Endothelial cell of umbilical vein (primary cell): Measurements from ENCODE around the gene PIP5K1A. TPM values are rescaled to one million over a fixed set of nuclear protein-coding genes. Genes with fewer than 3 reads are reported as not detected.

Source experiments
- BruUV-seq: library from RNA; stranded (reverse); fragments of 400-500 nt; replicated peaks from 2 replicates; lab custom pipeline; 2021; lab: Mats Ljungman, UMichigan
- CTCF ChIA-PET: fragments of 300-600, 350-600 bp; sonication (Branson Sonifier 250); formaldehyde crosslinking; loops from one replicate; lab custom pipeline; 2021; ENCODE audit warnings: antibody characterized with exemption, inconsistent platforms; lab: Charles Lee
- POLR2A ChIA-PET: fragments of 300-600, 350-600 bp; sonication (Branson Sonifier 250); formaldehyde crosslinking; loops from one replicate; lab custom pipeline; 2021; ENCODE audit warnings: antibody characterized with exemption, inconsistent platforms; lab: Charles Lee
- DNase-seq: peaks from one replicate; pipeline ENCODE4 v3.0.0-alpha.2; 2011; ENCODE audit warnings: low read depth, low spot score
- FAIRE-seq: peaks from 2 replicates; lab custom pipeline; 2011; peaks lifted over from hg19 to GRCh38; lab: Jason Lieb, UNC
- H2AFZ ChIP-seq: 2 replicates; pipeline ENCODE4 v1.6.0; 2012; ENCODE audit warnings: low read depth, low read length, control low read depth, inconsistent platforms
- H3K27ac ChIP-seq: 2 replicates; pipeline ENCODE4 v1.5.1; 2011; ENCODE audit warnings: low read depth, mild to moderate bottlenecking, control low read depth, low read length, moderate library complexity; ENCODE audit not compliant: insufficient read depth
- H3K27me3 ChIP-seq, 2 experiments: 2 replicates each; pipeline versions ENCODE4 v1.6.0 to v1.6.1; 2011; ENCODE audit warnings: low read length in 2 of 2, mixed read lengths in 1 of 2; ENCODE audit not compliant: control insufficient read depth in 2 of 2, insufficient read depth in 2 of 2
- H3K36me3 ChIP-seq, 2 experiments: 2 replicates in 1 of 2; 3 replicates in 1 of 2; pipeline ENCODE4 v1.5.1; 2011; ENCODE audit warnings: low read length in 2 of 2, mild to moderate bottlenecking in 1 of 2, moderate library complexity in 1 of 2; ENCODE audit not compliant: control insufficient read depth in 2 of 2, insufficient read depth in 2 of 2; ENCODE audit errors: extremely low read depth in 1 of 2
- H3K4me1 ChIP-seq: 3 replicates; pipeline ENCODE4 v1.5.1; 2011; ENCODE audit warnings: mild to moderate bottlenecking, low read length; ENCODE audit not compliant: control insufficient read depth, insufficient read depth; ENCODE audit errors: extremely low read depth
- H3K4me2 ChIP-seq: 2 replicates; pipeline ENCODE4 v1.6.1; 2011; ENCODE audit warnings: low read length, control low read depth, mixed read lengths; ENCODE audit not compliant: insufficient read depth
- H3K4me3 ChIP-seq, 3 experiments: fragments of 200-600 bp in 1 of 3; sonication (generic), shearing (Covaris generic) in 1 of 3; replicated peaks in 1 of 3; 2 replicates each; pipeline ENCODE4 v1.5.1; 2011 to 2016; ENCODE audit warnings: control low read depth in 3 of 3, low read length in 3 of 3, mild to moderate bottlenecking in 2 of 3, inconsistent platforms in 1 of 3, low read depth in 1 of 3, moderate library complexity in 1 of 3; ENCODE audit not compliant: insufficient read depth in 1 of 3
- H3K79me2 ChIP-seq: 2 replicates; pipeline ENCODE4 v1.6.0; 2012; ENCODE audit warnings: low read length, inconsistent platforms; ENCODE audit not compliant: control insufficient read depth, insufficient read depth
- H3K9ac ChIP-seq: replicated peaks from 2 replicates; pipeline ENCODE3; 2011; ENCODE audit warnings: low read length, control low read depth; ENCODE audit not compliant: insufficient read depth; ENCODE audit errors: extremely low read depth
- H3K9me1 ChIP-seq: replicated peaks from 3 replicates; pipeline ENCODE4 v1.6.0; 2011; ENCODE audit warnings: mild to moderate bottlenecking, low read length; ENCODE audit not compliant: control insufficient read depth, insufficient read depth; ENCODE audit errors: extremely low read depth
- H3K9me3 ChIP-seq: replicated peaks from 2 replicates; pipeline ENCODE4 v1.5.1; 2012; ENCODE audit warnings: low read length, inconsistent platforms; ENCODE audit not compliant: control insufficient read depth, insufficient read depth
- H4K20me1 ChIP-seq: replicated peaks from 2 replicates; pipeline ENCODE3; 2011; ENCODE audit warnings: mild to moderate bottlenecking, low read length; ENCODE audit not compliant: control insufficient read depth, insufficient read depth; ENCODE audit errors: extremely low read depth
- EZH2 ChIP-seq: IDR thresholded peaks from 2 replicates; pipeline ENCODE4 v1.6.1; 2012; ENCODE audit warnings: borderline replicate concordance, low read depth, mild to moderate bottlenecking, moderate library complexity, low read length, inconsistent platforms; ENCODE audit not compliant: severe bottlenecking
- FOS ChIP-seq: IDR thresholded peaks from 2 replicates; pipeline ENCODE4 v1.6.1; 2011; ENCODE audit warnings: mild to moderate bottlenecking, low read length, moderate library complexity, borderline replicate concordance; ENCODE audit not compliant: insufficient read depth
- GATA2 ChIP-seq: IDR thresholded peaks from 2 replicates; pipeline ENCODE4 v1.7.0; 2011; ENCODE audit warnings: low read depth, mild to moderate bottlenecking, moderate library complexity, mixed read lengths, low read length; ENCODE audit not compliant: insufficient read length, insufficient read depth
- JUN ChIP-seq: IDR thresholded peaks from 2 replicates; pipeline ENCODE4 v1.6.1; 2011; ENCODE audit warnings: borderline replicate concordance, low read depth; ENCODE audit not compliant: insufficient read length, insufficient read depth
- MYC ChIP-seq: IDR thresholded peaks from one replicate; pipeline ENCODE4 v1.6.1; 2011; ENCODE audit warnings: mild to moderate bottlenecking, low read depth, low read length
- POLR2A ChIP-seq: IDR thresholded peaks from 2 replicates; pipeline ENCODE4 v1.6.1; 2012; ENCODE audit warnings: low read depth, mild to moderate bottlenecking, control low read depth, low read length
- POLR2AphosphoS5 ChIP-seq: IDR thresholded peaks from 2 replicates; pipeline ENCODE4 v1.6.1; 2012; ENCODE audit warnings: low read depth, mild to moderate bottlenecking, control low read depth, low read length, moderate library complexity; ENCODE audit not compliant: insufficient read depth
- dilution Hi-C: fragments of 300-500 bp; cut with MboI; formaldehyde crosslinking; loops from one replicate; pipeline ENCODE4 v1.15.0; 2019; ENCODE audit warnings: low sequenced_read_pairs; ENCODE audit not compliant: extremely low pct_ligation_motif_present
- intact Hi-C: fragments of 100-400 bp; cut with micrococcal nuclease; formaldehyde crosslinking; loops from one replicate; pipeline ENCODE4 v1.10.0; 2022
- polyA plus RNA-seq, 4 experiments: library from polyadenylated mRNA; depleted of rRNA in 3 of 4; stranded (reverse) in 3 of 4; unstranded in 1 of 4; fragments of >200 nt; gene quantifications; 2 replicates each; pipeline versions ENCODE4 v1.2.1 to v1.2.3, GENCODE V29; 2011 to 2012; ENCODE audit warnings: missing spikeins in 1 of 4
- total RNA-seq: library from RNA; stranded (reverse); gene quantifications from 2 replicates; pipeline ENCODE4 v1.2.3, GENCODE V29; 2021
- TF ChIP-seq, protein P1 (sequence below), 2 donors: IDR thresholded peaks; 1 replicate in 1 of 2; 2 replicates in 1 of 2; pipeline ENCODE4 v1.5.1; 2011; ENCODE audit warnings: low read length in 2 of 2, mild to moderate bottlenecking in 2 of 2, moderate library complexity in 2 of 2, control low read depth in 1 of 2, inconsistent platforms in 1 of 2, low read depth in 1 of 2; ENCODE audit not compliant: insufficient read depth in 1 of 2; ENCODE audit errors: extremely low read depth in 1 of 2
- TF ChIP-seq, protein P2 (sequence below): IDR thresholded peaks from 2 replicates; pipeline ENCODE4 v1.6.1; 2011; ENCODE audit not compliant: insufficient read depth, insufficient read length

PIP5K1A gene
- total and polyA plus RNA-seq, 2 donors (not counting 3 experiments of a cell fraction or from before 2014, with no cell fraction given): 72.1 to 79.3 TPM

DNA sequence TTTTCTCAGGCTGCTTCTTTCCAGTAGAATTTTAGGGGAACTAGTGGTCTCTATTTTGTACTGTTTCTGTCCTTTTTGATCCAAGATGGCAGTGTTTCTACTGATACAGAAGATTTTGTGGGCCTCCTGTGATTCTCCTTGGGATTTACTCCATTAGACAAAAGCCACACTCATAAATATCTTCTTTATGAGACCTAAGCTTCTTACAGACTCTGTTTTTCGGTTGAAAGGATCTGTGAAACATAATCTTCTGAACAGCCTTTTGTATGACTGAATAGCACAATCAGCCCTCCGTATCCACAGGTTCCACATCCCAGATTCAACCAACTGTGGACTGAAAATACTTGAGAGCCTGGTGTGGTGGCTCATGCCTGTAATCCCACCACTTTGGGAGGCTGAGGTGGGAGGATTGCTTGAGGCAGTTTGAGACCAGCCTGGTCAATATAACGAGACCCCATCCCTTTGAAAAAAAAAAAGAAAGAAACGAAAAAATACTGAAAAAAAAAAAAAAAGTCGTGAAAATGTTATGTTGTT, 45.4 kb downstream of the PIP5K1A start:
- Histone ChIP-seq H3K4me2 (no peak overlapping the region), H3K9me3 (no peaks in the 10 kb centered on the region), H4K20me1 (no peaks in the 10 kb centered on the region), H3K27ac (no peak overlapping the region), H3K79me2 (no peaks in the 10 kb centered on the region), H3K9me1 (no peaks in the 10 kb centered on the region), H3K4me3 (no peak overlapping the region), H3K4me1 (no peaks in the 10 kb centered on the region), H3K27me3 (no peaks in the 10 kb centered on the region), H2AFZ (no peak overlapping the region), H3K36me3 (peaks cover 25 to 54% of the 10 kb centered on the region in 2 experiments), H3K9ac (no peak overlapping the region)
- DNase-seq (no peak), FAIRE-seq (no peak)
- POLR2A ChIA-PET: interaction anchor here (1.2 kb wide), 1 partner anchor 17 kb away, joined by 3 read pairs; no protein-coding TSS in a partner anchor
- CTCF ChIA-PET: interaction anchor here (1.8 to 2.6 kb wide), 2 partner anchors 8 to 144 kb away, joined by 5 to 10 read pairs; no protein-coding TSS in a partner anchor
- intact Hi-C loops (no loop called here), dilution Hi-C loops (no loop called here)
- no TSS peak for BruUV-seq
- TF ChIP-seq POLR2AphosphoS5 (no peak), GATA2 (no peak), JUN (no peak), MYC (no peak), EZH2 (no peak), FOS (no peak), POLR2A (no peak)
- TF ChIP-seq, protein P1, sequence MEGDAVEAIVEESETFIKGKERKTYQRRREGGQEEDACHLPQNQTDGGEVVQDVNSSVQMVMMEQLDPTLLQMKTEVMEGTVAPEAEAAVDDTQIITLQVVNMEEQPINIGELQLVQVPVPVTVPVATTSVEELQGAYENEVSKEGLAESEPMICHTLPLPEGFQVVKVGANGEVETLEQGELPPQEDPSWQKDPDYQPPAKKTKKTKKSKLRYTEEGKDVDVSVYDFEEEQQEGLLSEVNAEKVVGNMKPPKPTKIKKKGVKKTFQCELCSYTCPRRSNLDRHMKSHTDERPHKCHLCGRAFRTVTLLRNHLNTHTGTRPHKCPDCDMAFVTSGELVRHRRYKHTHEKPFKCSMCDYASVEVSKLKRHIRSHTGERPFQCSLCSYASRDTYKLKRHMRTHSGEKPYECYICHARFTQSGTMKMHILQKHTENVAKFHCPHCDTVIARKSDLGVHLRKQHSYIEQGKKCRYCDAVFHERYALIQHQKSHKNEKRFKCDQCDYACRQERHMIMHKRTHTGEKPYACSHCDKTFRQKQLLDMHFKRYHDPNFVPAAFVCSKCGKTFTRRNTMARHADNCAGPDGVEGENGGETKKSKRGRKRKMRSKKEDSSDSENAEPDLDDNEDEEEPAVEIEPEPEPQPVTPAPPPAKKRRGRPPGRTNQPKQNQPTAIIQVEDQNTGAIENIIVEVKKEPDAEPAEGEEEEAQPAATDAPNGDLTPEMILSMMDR (IDR thresholded peaks at IDR 0.05; ENCODE audit: extremely low read depth in 1 of 2, insufficient read depth in 1 of 2, low read depth in 1 of 2, low read length in 2 of 2): no peak
- TF ChIP-seq, protein P2, sequence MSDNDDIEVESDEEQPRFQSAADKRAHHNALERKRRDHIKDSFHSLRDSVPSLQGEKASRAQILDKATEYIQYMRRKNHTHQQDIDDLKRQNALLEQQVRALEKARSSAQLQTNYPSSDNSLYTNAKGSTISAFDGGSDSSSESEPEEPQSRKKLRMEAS: no peak
